RPMI7951 (cell line): Measurements from ENCODE around the gene CYP2D6. TPM values are rescaled to one million over a fixed set of nuclear protein-coding genes. Genes with fewer than 3 reads are reported as not detected.
"Not testable (repeated sequence)": the region's sequence is repeated elsewhere in the genome, so short reads cannot be mapped to it uniquely, and the experiment has no call there.

Experiments
- DNase-seq: peaks from one replicate; pipeline ENCODE4 v3.0.0-alpha.2; 2012; ENCODE audit warnings: low read depth
- total RNA-seq: library from RNA; depleted of rRNA; stranded (reverse); fragments of >200 nt; shearing (Covaris generic); gene quantifications from 2 replicates; pipeline ENCODE4 v1.2.3, GENCODE V29; 2014; rRNA removed

The CYP2D6 gene
- total RNA-seq = not detected in 2 replicates

DNA sequence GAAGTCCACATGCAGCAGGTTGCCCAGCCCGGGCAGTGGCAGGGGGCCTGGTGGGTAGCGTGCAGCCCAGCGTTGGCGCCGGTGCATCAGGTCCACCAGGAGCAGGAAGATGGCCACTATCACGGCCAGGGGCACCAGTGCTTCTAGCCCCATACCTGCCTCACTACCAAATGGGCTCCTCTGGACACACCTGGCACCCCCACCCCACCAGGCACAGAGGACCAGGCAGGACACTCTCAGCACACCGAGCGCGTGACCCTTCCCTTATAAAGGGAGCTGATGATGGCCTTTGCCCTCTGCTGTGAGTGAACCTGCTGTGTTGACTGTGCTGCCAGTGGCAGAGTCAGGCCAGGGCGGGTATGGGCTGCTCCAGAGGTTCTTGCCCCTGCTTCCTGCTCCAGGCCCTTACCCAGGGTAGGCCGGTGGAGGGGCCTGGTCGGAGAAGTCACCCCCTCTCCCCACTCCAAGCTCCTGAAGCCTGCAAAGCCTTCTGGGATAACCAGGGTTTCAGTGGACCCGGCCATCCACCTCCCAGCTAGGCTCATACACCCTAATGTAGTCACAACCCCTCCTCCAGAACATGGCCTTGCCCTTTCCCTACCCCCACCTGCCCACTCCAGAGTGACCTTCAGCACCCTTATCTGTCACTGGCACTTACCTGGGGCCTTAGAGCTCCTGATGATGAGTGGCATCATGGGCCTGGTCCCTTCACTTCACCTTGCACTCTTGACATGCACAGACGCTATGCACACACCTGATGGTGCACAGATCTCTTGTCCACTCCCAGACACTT, at the start of gene CYP2D6:
Gene CYP2D6 (minus strand): TSS at position 172 of the 793 bp plus-strand sequence. CDS start 19 bp downstream, at position 153.
- DNase-seq = not testable (repeated sequence)

DNA sequence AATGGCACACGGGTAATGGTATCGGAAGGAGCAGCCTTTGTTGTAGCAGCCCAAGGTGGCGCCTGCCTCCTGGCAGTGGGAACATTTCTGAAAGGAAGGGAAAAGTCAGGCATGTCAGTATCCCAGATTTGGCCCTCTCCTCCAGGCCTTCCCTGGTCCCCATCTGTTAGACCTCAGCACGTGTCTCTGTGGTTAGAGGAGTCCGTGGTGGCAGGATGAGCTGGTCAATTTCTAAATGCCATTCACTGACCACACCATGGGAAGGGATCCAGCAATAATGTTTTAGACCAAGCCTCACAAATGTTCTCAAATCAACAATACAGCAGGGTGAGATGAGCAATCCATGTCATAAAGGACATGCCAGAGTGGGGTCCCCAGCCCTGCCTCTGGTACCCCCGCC, 49.0 kb upstream of the CYP2D6 start:
- peak; percentile 92 for DNase-seq

GRCh38 chr22:42178910-42179519, 48.4 kb upstream of the CYP2D6 start:
- no peak for DNase-seq

- DNase-seq = no peak
Observed at GRCh38 chr22:42177891-42178336, 47.3 kb upstream of the CYP2D6 start.

- DNase-seq = no peak
Observed at GRCh38 chr22:42176255-42176915, 45.8 kb upstream of the CYP2D6 start.

GRCh38 chr22:42174062-42174461, 43.5 kb upstream of the CYP2D6 start:
- peak; percentile 37 for DNase-seq

- no peak for DNase-seq
Observed at GRCh38 chr22:42173183-42173926, 42.7 kb upstream of the CYP2D6 start.

- no peak for DNase-seq
Observed at GRCh38 chr22:42172773-42173172, 42.2 kb upstream of the CYP2D6 start.

DNA sequence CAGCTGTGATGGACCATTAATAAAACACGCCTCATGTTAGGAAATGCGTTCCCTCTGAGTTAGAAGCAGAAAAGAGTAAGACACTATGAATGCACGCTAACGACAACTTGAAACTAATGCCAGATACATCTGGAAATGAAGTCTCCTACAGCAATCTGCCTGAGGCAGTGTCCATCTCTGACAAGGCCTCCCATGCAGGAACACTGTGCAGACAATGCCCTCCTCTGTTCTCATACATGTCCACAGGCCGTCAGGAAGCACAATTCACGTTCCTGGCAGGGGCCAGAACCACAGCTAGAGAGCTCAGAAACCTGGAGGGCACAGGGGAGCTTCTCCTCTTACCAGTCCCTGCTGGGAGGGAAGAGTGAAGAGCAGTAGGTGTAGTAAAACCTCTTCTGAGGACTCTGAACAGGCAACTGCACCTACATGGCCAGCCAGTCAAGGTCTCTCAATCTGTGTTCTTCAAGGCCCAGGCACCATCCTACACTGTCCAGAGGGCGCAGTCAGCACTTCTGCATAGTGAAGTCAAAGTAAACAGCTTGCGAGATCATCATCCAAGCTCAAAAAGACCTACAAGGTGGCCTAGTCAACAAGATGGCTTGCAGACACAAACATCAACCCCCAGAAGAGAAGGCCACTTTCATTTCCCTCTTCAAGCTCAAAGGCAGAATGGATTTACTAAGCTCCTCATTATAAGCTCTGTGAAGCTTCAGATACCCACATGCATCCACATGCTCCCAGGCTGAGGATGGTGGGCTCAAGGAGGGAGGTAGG, 41.5 kb upstream of the CYP2D6 start:
- DNase-seq = peak; percentile 45

- no peak for DNase-seq
Observed at GRCh38 chr22:42171417-42171816, 40.8 kb upstream of the CYP2D6 start.

DNA sequence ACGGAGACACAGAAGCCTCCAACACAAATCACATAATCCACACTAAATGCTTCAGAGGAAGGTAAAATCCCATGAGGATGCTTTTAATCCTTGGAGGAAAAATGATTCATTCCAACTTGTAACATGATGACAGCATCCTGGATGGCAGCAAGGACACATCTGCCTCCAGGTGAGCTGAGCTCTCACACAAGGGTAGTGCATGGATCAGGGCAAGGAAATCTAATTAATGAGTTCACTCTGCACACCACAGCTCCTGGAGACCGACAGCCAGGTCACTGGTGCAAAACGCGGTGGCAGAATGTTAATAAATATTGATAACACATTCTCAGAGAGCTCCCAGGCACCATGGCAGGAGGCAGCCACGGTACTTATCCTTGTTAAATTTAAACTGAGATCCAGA, 40.3 kb upstream of the CYP2D6 start:
- DNase-seq = no peak

- peak; percentile 47 for DNase-seq
Observed at GRCh38 chr22:42169055-42169469, 38.5 kb upstream of the CYP2D6 start.

- DNase-seq = no peak
Observed at GRCh38 chr22:42168476-42168875, 37.9 kb upstream of the CYP2D6 start.

DNA sequence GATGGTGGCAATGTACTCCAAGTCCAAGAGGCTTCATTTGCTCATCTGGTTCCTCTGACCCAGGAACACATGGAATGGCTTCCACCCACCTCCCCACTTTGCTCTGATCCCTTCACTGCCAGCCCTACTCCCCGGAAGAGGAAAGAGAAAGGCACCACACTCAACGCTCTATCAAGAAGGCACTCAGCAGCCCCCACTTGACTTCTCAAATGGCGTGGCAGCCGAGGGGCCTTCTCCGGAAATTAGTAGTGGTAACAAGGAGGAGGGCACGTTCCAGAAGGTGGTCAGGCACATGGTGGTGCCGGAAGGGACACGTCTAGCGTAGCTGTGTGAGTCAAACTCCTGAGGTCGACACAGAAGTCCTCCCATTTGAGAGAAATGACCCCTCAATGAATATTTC, 36.5 kb upstream of the CYP2D6 start:
- no peak for DNase-seq

DNA sequence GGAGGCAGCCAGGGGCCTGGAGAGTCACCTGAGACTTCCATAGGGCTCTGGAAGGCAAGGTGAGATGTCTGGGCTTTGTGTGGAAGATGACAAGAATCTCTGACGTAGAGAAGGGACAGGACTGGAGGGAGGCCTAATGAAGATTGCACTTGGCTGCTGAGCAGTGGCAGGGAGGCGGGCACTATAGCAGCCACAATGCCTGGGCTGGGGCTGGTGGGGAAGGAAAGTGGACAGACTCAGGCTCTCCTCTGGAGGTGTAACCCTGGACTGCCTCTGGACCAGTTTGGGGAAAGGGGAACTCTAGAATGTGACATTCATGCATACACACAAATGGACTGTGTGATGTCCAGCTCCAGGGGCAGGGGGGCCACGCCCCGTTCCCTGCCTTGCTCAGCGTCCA, 34.3 kb upstream of the CYP2D6 start:
- DNase-seq = no peak

GRCh38 chr22:42163515-42163914, 32.9 kb upstream of the CYP2D6 start:
- no peak for DNase-seq

DNA sequence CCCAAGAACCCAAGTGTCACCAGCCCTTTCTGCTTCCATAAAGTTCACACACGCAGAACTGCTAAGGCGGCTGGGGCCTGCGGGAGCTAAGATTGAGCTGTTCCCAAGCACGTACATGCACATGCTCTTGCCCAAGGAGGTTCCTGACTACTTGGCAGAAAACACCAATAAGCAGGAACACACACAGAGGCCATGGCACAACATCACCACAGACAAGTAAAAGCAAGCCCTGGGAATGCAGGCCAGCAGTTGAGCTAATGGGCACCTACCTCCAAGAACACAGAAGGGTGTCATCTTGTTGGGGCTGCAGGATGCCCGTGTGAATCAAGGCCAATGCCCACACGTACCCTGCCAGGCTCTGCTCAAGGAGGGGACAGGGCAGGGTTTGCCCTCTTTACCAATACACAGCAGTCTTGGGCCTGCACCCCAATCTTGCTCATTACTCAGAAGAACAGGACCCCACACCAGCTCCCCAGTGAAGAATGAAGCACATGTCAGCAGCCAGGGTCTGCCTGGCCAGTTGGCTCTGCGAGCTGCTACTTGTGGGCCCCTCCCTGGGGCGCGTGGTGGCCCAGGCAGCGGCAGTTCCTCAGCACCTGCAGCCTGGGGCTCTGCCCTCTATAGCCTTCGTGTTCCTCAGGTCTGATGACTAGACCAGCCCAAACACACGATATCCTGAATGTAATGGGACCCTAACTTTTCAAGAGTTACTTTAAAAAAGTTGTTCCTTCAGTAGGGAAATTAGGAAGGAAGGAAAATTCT, 32.3 kb upstream of the CYP2D6 start:
- DNase-seq = no peak

DNA sequence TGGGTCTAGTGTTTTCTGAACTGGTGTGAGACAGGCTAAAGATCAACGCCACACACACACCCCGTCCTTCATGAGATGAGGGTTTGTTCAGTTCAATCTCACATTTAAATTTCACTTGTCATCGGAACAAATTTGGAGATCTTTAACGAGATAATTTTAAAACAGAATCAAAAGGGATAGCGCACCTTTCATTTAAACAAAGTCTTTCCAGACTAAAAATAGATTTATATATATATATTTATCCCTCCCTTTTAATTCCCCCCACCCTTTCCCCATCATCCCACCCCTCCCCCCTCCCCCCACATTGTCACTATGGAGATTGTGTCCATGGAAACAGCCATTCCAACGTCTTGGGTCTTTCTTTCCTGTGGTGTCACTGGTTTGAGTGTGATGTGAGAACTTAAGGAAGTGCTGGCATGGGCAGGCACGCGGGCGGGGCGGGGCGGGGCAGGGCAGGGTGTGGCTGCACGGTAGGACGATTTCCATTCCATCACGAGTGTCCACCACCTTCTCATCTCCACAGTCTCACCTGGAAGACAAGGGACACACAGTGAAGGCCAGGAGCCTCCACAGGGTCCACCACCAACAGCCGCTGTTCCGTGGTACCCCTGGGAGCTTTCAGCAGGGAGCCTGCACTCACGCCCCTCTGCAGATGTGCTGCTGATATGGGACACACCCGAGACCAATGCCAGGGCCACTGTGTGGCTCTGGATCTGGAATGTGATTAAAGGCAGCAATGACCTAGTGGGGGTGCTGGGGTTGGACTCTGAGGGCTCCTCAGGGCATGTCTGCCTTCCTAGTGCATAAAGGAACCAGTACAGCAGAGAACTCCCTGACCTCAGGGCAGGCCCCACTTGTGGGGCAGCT, 30.5 kb upstream of the CYP2D6 start:
- DNase-seq = no peak

- DNase-seq = no peak
Observed at GRCh38 chr22:42160251-42160650, 29.6 kb upstream of the CYP2D6 start.
